ES-I3 (cell line): ENCODE data around the gene CTDP1.

Experiments
- H3K36me3 ChIP-seq: 2 replicates; pipeline ENCODE4 v1.6.1; 2013; ENCODE audit warnings: mild to moderate bottlenecking, low read length, control low read depth, moderate library complexity; ENCODE audit not compliant: insufficient read depth
- H3K4me1 ChIP-seq: 2 replicates; pipeline ENCODE4 v1.6.1; 2013; ENCODE audit warnings: mild to moderate bottlenecking, control low read depth, low read length; ENCODE audit not compliant: insufficient read depth
- H3K9ac ChIP-seq: 2 replicates; pipeline ENCODE4 v1.6.1; 2013; ENCODE audit warnings: low read depth, mild to moderate bottlenecking, low read length, moderate library complexity
- H3K9me3 ChIP-seq: 2 replicates; pipeline ENCODE4 v1.6.1; 2013; ENCODE audit warnings: mild to moderate bottlenecking, low read length, moderate library complexity; ENCODE audit not compliant: control insufficient read depth, insufficient read depth

Gene CTDP1

DNA sequence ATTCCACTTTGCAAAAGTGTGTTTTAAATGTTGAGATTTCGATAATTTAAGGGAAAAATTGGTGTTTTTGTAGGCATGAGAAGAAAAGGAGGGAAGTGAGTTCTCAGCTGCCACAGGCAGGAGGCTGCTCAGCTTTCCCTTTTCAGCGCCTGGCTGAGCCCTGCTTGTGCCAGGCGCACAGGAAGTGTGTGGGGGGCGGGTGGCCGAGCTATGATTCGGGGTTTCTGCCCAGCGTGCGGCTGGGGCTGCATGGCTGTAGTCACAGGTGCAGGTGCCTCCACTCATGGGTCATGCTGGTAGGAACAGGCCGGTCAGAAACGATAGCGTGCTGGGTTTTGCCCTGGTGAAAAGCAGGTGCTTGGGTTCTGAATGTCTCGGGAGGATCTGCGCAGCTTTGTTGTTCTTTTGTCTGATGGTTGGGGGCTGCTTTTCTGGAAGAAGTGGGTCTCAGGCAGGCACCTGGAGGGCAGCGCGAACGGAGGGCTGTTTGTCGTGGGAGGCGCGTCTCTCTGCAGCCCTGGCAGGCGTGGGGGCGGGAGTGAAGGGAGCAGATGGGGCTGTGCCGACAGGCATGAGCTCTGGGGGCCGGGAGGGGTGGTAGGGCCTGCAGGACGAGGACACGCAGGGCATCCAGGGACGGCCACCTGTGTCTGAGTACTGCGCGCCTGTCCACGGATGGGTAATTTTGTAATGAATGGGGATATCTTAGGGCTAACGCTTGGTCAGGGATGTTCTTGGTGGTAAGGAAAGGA is 120.2 kb downstream of the CTDP1 start:
- Histone ChIP-seq H3K36me3 (no peaks in the 10 kb centered on the region), H3K4me1 (no peaks in the 10 kb centered on the region)

DNA sequence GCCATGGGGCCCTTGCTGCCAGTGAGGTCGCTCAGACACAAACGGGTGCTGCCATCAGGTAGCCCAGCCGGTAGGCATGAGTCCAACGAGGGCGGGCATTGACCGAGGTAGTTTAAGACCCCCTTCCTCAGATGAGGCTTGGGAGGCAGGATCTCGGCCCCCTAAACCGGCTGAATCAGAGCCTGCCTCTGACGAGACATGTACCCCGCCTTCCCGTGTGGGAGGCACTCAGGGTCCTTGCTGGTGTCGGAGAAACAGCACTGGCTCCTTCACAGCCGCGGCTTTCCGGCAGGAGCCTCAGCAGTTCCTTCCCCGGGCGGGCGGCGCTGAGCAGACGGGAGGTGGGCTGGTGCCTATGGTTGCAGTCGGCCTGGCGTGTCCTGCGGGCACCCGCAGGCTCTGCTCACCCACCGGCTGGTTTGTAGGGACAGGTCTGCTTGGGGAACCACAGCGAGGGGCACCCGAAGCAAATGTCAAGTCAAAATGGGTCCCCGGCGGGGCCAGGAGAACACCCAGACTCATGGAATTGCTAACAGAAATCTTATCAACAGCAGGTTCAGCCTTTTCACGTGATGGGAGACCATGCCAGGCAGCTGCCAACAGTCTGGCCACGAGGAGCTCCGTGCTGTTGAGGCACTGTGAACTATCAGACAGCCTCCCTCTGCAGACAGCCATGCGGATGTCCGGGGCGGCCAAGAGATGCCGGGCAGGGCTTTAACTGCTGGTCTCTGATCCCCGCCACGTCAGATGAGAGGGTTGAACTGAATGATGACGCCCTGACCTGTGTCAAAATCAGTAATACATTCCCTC is 121.0 kb downstream of the CTDP1 start:
- H3K9me3 ChIP-seq = no peaks in the 10 kb centered on the region
- H3K4me1 ChIP-seq = no peaks in the 10 kb centered on the region
- H3K36me3 ChIP-seq = no peaks in the 10 kb centered on the region
- H3K9ac ChIP-seq = no peak overlapping the region

More for the DNA sequence above, 120.2 kb downstream of the CTDP1 start:
- H3K9ac ChIP-seq = no peak overlapping the region
- no peaks in the 10 kb centered on the region for H3K9me3 ChIP-seq

DNA sequence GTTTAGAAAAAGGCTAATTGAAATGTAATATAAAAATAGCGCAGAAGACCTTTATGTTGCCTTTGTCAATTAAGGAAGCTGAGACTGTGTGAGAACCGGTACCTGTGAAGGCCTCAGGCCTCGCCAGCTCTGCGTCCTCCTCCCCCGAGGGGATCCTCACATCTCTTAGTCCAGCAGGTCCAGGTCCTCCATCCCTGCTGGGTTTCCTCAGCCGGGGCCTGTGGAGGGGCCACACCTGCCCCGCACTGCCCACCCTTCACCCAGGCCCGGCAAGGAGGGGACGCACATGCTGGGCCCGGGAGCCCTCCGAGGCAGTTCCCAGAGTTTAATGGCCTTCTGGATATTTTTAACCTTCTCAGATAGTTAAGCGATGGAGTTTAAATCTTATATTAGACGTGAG is 121.6 kb downstream of the CTDP1 start:
- no peaks in the 10 kb centered on the region for H3K9me3 ChIP-seq
- H3K4me1 ChIP-seq = no peaks in the 10 kb centered on the region
- H3K9ac ChIP-seq = no peak overlapping the region
- no peaks in the 10 kb centered on the region for H3K36me3 ChIP-seq

DNA sequence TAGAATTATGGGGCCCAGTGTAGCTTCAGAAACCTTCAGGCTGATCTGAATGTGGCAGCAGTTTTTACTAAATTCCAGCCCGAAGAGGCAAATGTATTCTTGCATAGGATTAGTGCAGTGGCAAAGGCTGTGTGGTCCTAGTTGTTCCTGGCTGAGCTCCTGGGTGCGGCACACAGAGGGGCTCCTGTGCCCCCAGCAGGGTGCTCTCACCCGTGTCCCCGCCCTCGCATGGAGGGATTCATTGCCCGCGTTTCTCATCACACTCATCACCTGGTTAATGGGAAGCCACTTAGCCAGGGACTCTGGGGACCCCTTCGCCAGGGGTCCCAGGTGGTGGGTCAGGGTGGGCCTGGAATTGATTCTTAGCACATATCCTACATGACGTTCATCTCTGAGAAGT is 122.0 kb downstream of the CTDP1 start:
- Histone ChIP-seq H3K4me1 (no peaks in the 10 kb centered on the region), H3K9ac (no peak overlapping the region), H3K36me3 (no peaks in the 10 kb centered on the region), H3K9me3 (no peaks in the 10 kb centered on the region)

DNA sequence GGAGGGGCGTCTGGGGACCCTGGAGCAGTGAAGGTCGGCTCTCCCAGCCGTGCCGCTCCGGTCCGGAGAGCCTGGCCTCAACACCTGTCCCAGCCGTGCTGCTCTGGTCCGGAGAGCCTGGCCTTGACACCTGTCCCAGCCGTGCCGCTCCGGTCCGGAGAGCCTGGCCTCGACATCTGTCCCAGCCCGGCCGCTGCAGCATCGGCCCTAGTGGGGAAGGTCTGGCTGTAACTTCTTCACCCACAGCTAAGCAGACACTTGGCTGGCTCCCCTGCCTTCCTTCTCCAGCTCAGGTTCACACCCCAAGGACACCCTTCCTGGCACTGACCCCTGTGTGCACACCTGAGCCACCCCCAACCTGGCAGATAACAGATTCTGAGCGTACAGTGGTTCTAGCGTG is 122.7 kb downstream of the CTDP1 start:
- H3K9ac ChIP-seq = no peak overlapping the region
- no peaks in the 10 kb centered on the region for H3K9me3 ChIP-seq
- no peaks in the 10 kb centered on the region for H3K4me1 ChIP-seq
- no peaks in the 10 kb centered on the region for H3K36me3 ChIP-seq

DNA sequence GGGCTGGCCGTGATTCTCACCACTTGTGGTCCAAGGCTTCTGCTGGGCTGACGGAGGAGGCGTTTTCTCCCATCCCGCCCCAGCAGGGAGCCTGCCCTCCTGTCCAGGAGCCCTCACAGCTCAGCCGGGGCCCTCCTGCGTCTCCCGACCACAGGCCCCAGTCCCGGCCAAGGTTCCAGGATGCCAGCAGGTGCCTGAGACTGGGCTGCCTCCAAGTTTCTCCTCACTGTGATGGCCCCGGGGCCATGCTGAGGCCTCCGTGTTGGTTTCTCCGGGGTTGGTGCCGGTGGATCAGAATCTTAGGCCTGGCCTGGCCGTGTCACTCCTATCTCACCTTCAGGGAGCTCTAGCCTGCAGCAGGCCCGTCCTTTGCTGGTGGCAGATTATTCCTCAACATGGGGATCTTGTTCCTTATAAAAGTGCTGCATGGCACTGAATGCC is 124.0 kb downstream of the CTDP1 start:
- Histone ChIP-seq H3K36me3 (no peaks in the 10 kb centered on the region), H3K4me1 (no peaks in the 10 kb centered on the region), H3K9ac (no peak overlapping the region), H3K9me3 (no peaks in the 10 kb centered on the region)
